GM12878 (cell line): ENCODE measurements around the gene INSC.

Source experiments
- BCLAF1 ChIP-seq: fragments of 450-650 bp; IDR thresholded peaks from 2 replicates; pipeline ENCODE4 v1.6.1; 2017; ENCODE audit warnings: antibody characterized with exemption, mild to moderate bottlenecking, moderate library complexity
- EZH2 ChIP-seq: IDR thresholded peaks from 2 replicates; pipeline ENCODE4 v1.6.1; 2012; ENCODE audit warnings: low read depth, mild to moderate bottlenecking, control low read depth, inconsistent platforms, low read length, borderline replicate concordance; ENCODE audit not compliant: control insufficient read depth
- RAD51 ChIP-seq: fragments of 450-650 bp; IDR thresholded peaks from 2 replicates; pipeline ENCODE4 v1.6.1; 2016; ENCODE audit warnings: moderate library complexity, mild to moderate bottlenecking, inconsistent platforms

- TF ChIP-seq BCLAF1: no peak
- TF ChIP-seq EZH2: no peak
- no peak for TF ChIP-seq RAD51
Measured at GRCh38 chr11:15146271-15147003, 31.7 kb downstream of the INSC start.
